PFSK-1 (cell line): Measurements from ENCODE around the gene LBR.

Experiments
- FOXP2 ChIP-seq: optimal IDR thresholded peaks from 2 replicates; pipeline ENCODE3; 2011; ENCODE audit warnings: borderline replicate concordance, control low read depth, inconsistent platforms; ENCODE audit not compliant: insufficient read depth; ENCODE audit errors: extremely low read length, extremely low read depth
- POLR2AphosphoS5 ChIP-seq: IDR thresholded peaks from 2 replicates; pipeline ENCODE4 v1.6.1; 2012; ENCODE audit warnings: low read depth, mild to moderate bottlenecking, control low read depth, low read length, moderate library complexity

DNA sequence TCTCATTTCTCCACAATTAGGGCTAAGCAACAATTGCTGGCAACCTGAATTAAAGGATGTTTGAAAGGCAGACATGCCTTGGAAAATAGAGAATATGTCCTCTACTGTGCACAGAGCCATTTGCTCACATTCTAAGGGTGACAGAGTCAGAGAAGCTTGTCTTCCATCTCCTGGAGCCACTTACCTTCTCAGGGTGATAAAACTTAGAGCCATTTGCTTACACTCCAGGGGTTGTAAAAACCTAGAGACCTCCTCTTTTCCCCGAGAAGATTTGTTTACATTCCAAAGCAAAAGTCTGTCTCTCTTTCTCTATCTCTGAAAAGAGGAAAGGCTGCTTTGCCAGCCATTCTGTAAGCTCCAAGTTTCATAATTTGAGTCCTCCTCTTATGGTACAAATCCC is 61.3 kb downstream of the LBR start:
- TF ChIP-seq POLR2AphosphoS5 (no peak), FOXP2 (no peak)
